BLaER1 (cell line): ENCODE measurements around the gene PSME4.

Experiments used
- H3K27ac ChIP-seq: shearing (Covaris generic); formaldehyde crosslinking; 2 replicates; pipeline ENCODE4 v1.8.1; 2022
- H3K27me3 ChIP-seq: shearing (Covaris generic); formaldehyde crosslinking; 2 replicates; pipeline ENCODE4 v1.8.1; 2022
- H3K36me3 ChIP-seq: shearing (Covaris generic); formaldehyde crosslinking; 2 replicates; pipeline ENCODE4 v1.8.1; 2022
- H3K4me1 ChIP-seq: shearing (Covaris generic); formaldehyde crosslinking; 2 replicates; pipeline ENCODE4 v1.8.1; 2022
- H3K4me2 ChIP-seq: shearing (Covaris generic); formaldehyde crosslinking; 2 replicates; pipeline ENCODE4 v1.8.1; 2022
- H3K4me3 ChIP-seq: shearing (Covaris generic); formaldehyde crosslinking; 2 replicates; pipeline ENCODE4 v1.8.1; 2022
- H3K9ac ChIP-seq: shearing (Covaris generic); formaldehyde crosslinking; 2 replicates; pipeline ENCODE4 v1.8.1; 2022
- H3K9me3 ChIP-seq: shearing (Covaris generic); formaldehyde crosslinking; 2 replicates; pipeline ENCODE4 v1.8.1; 2022
- H4K20me1 ChIP-seq: shearing (Covaris generic); formaldehyde crosslinking; 2 replicates; pipeline ENCODE4 v1.8.1; 2022
- Cebpa-rat ChIP-seq: shearing (Covaris generic); IDR thresholded peaks from 2 replicates; pipeline ENCODE4 v1.8.1; 2022

The PSME4 gene, protein sequence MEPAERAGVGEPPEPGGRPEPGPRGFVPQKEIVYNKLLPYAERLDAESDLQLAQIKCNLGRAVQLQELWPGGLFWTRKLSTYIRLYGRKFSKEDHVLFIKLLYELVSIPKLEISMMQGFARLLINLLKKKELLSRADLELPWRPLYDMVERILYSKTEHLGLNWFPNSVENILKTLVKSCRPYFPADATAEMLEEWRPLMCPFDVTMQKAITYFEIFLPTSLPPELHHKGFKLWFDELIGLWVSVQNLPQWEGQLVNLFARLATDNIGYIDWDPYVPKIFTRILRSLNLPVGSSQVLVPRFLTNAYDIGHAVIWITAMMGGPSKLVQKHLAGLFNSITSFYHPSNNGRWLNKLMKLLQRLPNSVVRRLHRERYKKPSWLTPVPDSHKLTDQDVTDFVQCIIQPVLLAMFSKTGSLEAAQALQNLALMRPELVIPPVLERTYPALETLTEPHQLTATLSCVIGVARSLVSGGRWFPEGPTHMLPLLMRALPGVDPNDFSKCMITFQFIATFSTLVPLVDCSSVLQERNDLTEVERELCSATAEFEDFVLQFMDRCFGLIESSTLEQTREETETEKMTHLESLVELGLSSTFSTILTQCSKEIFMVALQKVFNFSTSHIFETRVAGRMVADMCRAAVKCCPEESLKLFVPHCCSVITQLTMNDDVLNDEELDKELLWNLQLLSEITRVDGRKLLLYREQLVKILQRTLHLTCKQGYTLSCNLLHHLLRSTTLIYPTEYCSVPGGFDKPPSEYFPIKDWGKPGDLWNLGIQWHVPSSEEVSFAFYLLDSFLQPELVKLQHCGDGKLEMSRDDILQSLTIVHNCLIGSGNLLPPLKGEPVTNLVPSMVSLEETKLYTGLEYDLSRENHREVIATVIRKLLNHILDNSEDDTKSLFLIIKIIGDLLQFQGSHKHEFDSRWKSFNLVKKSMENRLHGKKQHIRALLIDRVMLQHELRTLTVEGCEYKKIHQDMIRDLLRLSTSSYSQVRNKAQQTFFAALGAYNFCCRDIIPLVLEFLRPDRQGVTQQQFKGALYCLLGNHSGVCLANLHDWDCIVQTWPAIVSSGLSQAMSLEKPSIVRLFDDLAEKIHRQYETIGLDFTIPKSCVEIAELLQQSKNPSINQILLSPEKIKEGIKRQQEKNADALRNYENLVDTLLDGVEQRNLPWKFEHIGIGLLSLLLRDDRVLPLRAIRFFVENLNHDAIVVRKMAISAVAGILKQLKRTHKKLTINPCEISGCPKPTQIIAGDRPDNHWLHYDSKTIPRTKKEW (N-terminal part only)

DNA sequence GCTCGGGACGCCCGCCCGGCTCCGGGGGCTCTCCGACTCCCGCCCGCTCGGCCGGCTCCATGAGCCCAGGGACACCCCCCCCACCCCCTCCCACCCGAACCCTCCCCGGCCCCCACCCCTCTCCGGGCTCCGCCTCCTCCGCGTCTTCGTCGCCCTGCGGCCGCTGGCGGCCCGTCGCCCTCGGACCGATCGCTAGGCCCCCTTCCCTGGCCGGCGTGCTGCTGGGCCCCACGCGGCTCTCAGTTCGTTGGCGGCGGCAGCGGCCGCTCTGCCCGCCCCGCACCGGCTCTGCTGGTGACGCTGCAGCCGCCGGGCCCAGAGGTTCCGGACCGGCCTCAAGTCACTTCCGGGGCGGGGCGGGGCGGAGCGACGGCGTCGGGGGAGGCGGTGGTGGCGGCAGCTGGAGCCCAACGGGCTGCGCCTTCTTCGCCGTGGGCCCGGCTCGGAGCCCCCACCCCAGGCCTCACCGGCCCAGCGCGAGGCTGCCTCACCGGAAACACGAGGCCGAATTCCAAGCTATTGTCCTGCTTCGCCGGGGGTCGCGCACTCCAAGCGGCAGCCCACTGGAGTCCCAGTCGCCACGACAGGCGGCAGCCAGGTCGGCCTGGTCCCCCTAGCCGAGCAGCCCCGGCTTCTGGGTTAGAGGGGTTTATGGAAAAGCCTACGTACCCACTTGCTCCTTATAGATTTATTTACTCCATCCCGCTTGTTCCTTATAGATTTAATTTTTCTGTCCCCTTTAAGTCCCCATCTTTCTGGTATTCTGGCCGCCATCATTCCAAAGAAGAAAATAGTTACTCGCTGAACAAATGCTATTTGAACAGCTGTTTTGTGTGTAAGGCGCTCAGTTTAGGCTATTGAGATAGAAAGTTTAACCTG lies at the start of gene PSME4:
PSME4 (minus strand) TSS at position 270 of the 879 bp plus-strand sequence; CDS start at position 61, 209 bp downstream.
- TF ChIP-seq Cebpa-rat: no peak
- H3K9me3 ChIP-seq: no peaks in the 10 kb centered on the region
- H3K27ac ChIP-seq: peak within 1 kb of the TSS; percentile 94
- peaks cover 31% of the 10 kb centered on the region for H3K4me1 ChIP-seq
- H3K9ac ChIP-seq: peak within 1 kb of the TSS; percentile 95
- H4K20me1 ChIP-seq: peaks cover 44% of the 10 kb centered on the region
- H3K36me3 ChIP-seq: peaks cover 18% of the 10 kb centered on the region
- peak within 1 kb of the TSS; percentile 82 for H3K4me3 ChIP-seq
- H3K4me2 ChIP-seq: peak within 1 kb of the TSS; percentile 84
- H3K27me3 ChIP-seq: no peaks in the 10 kb centered on the region

DNA sequence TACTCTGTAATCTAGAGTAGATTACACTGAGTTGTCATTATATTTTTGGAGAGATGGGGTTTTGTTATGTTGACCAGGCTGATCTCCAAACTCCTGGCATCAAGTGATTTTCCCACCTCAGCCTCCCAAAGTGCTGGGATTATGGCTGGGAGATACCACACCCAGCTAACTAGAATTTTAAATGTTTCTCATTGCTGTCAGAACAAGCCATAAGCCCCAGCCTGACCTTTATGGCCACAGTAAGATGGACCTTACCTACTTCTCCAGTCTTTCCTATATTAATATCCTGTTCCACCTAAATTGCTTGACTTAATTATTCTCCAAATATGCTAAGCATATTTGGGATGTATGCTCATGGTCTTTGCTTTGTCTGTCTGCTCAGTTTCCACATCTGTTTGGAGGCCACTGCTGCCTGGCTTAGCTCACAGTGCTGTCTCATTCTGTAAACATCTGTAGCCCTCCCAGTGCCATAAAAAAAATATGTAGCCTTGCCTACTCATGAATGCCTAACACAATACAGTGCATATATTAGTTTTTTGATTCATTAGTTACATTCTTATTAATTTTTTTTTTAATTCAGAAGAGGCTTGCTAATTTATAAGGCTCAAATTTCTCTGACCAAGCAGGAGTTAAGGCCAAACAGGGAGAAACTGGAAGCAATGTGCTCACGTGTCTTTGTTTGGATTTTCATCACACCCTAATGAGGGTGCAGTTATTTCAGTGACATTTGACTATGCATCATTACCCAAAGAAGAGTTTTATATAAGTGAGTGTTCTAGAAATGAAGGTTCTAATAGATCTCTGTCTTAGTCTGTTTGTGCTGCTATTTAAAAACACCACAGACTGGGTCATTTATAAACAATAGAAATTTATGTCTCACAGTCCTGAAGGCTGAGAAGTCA lies 45.3 kb upstream of the PSME4 start:
- no peaks in the 10 kb centered on the region for H3K27me3 ChIP-seq
- no peak overlapping the region for H3K4me2 ChIP-seq
- no peak overlapping the region for H3K27ac ChIP-seq
- peaks cover 23% of the 10 kb centered on the region for H3K9me3 ChIP-seq
- peaks cover 9% of the 10 kb centered on the region for H3K36me3 ChIP-seq
- no peak for TF ChIP-seq Cebpa-rat
- no peaks in the 10 kb centered on the region for H4K20me1 ChIP-seq
- H3K4me3 ChIP-seq: no peak overlapping the region
- H3K4me1 ChIP-seq: peaks cover 12% of the 10 kb centered on the region
- H3K9ac ChIP-seq: no peak overlapping the region

DNA sequence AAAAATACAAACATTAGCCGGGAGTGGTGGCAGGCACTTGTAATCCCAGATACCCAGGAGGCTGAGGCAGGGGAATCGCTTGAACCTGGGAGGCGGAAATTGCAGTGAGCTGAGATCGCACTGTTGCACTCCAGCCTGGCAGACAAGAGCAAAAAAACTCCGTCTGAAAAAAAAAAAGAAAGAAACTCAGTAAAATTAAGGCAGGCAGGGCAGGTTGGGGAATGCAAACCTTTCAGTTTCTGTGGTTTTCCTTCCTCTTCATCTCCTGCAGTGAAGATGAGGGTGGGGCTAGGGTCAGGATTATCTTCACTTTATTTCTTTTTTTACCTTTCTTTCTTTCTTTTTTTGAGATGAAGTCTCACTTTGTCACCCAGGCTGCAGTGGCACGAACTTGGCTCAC lies 43.2 kb upstream of the PSME4 start:
- peaks cover 12% of the 10 kb centered on the region for H3K4me1 ChIP-seq
- H3K36me3 ChIP-seq: peaks cover 5% of the 10 kb centered on the region; the same call in 1 of the 2 replicates
- no peak overlapping the region for H3K27ac ChIP-seq
- H3K4me2 ChIP-seq: peak overlapping the region; percentile 59
- no peaks in the 10 kb centered on the region for H4K20me1 ChIP-seq
- H3K27me3 ChIP-seq: no peaks in the 10 kb centered on the region
- 0 out of 2 replicates have a peak, but pooled peaks cover 3% of the 10 kb centered on the region for H3K9me3 ChIP-seq
- no peak overlapping the region for H3K4me3 ChIP-seq
- TF ChIP-seq Cebpa-rat: no peak
- H3K9ac ChIP-seq: no peak overlapping the region

DNA sequence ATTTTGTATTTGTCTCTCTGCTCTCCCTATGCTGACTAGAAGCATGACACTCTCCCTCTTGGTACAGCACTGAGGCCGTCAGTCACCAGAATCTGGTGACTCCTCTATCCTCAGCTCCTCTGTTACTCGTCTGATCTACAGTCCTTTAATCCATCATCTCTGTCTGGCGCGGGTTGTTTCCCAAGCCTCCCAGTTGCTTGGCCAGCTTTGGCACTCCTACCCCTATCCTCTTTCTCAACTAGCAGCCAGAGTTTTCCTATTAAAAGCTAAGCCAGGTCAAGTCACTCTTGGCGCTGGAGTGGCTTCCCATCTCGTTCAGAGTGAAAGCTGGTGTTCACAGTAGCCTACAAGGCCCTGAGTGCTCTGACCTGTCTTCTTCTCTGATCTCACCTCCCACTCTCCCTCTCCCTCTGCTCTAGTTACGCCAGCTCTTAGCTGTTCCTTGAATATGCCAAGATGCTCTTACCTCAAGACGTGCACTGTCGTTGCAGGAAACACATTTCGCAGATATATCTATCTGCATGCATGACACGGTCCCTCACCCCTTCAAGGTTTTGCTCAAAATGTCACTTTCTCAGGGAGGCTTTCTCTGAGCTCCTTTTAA lies 41.8 kb upstream of the PSME4 start:
- no peaks in the 10 kb centered on the region for H3K36me3 ChIP-seq
- H3K9me3 ChIP-seq: no peaks in the 10 kb centered on the region
- no peak overlapping the region for H3K27ac ChIP-seq
- H3K27me3 ChIP-seq: no peaks in the 10 kb centered on the region
- H3K4me1 ChIP-seq: peaks cover 12% of the 10 kb centered on the region
- no peak for TF ChIP-seq Cebpa-rat
- H3K4me2 ChIP-seq: no peak overlapping the region
- no peak overlapping the region for H3K4me3 ChIP-seq
- no peaks in the 10 kb centered on the region for H4K20me1 ChIP-seq
- H3K9ac ChIP-seq: no peak overlapping the region

DNA sequence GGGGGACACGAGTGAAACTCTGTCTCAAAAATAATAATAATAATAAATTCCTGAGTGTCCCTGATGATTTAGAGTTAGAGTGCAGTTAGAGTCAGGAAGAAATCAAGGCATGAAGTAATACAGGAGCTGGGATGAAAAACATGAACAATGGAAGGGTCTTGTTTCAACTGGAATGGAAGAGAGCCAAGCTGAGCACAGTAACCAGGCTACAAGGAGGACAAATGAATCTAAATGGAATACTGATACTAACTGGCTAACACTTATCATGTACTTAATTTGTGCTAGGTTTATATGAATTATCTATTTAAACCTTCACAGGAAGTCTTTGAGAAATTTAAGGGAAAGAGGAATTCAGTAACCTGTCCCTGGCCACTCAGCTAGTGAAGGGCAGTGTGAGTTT lies 38.8 kb upstream of the PSME4 start:
- no peak for TF ChIP-seq Cebpa-rat
- Histone ChIP-seq H3K4me3 (no peak overlapping the region), H3K4me2 (no peak overlapping the region), H4K20me1 (no peaks in the 10 kb centered on the region), H3K27me3 (no peaks in the 10 kb centered on the region), H3K4me1 (peaks cover 12% of the 10 kb centered on the region), H3K27ac (no peak overlapping the region), H3K36me3 (no peaks in the 10 kb centered on the region), H3K9me3 (no peaks in the 10 kb centered on the region), H3K9ac (no peak overlapping the region)

DNA sequence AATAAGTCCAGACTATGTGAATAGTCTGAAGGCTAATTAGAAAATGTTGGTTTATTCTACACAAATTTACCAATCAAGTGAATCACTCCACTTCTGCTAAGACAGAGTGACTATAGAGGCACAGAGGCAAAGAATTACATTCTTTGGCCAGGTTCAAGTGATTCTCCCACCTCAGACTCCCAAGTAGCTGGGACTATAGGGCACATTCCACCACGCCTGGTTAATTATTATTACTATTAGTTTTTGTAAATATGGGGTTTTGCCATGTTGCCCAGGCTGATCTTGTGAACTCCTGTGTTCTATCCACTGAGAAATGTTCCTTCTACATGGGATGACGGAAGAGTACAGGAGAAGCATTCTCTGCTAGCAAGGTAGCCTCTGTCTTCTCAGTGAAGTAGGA lies 37.6 kb upstream of the PSME4 start:
- Histone ChIP-seq H3K4me1 (peaks cover 2% of the 10 kb centered on the region), H3K4me2 (no peak overlapping the region), H3K9ac (no peak overlapping the region), H3K27me3 (no peaks in the 10 kb centered on the region), H3K4me3 (no peak overlapping the region), H3K9me3 (no peaks in the 10 kb centered on the region), H3K36me3 (no peaks in the 10 kb centered on the region), H4K20me1 (no peaks in the 10 kb centered on the region), H3K27ac (no peak overlapping the region)
- no peak for TF ChIP-seq Cebpa-rat

DNA sequence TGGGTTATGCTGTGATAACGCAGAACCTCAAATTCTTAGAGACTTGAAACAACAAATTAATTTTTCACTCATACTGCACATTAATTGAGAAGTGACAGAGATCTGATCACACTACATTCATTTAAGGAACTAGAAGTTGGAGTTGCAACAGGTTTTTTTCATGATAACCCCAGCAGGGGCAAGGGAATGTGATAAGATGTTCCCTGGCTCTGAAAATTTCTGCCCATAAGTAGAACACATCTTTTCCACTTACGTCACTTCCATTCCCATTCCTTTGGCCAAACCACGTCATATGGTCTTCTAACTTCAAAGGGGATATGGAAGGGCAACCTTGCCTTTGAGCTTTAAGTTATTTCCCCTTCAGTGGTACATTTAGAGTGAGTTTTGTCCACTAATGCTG lies 29.7 kb upstream of the PSME4 start:
- Histone ChIP-seq H3K36me3 (no peaks in the 10 kb centered on the region), H3K4me1 (peaks cover 14% of the 10 kb centered on the region), H3K27me3 (no peaks in the 10 kb centered on the region), H3K4me3 (no peak overlapping the region), H3K9ac (no peak overlapping the region), H3K27ac (no peak overlapping the region), H3K9me3 (no peaks in the 10 kb centered on the region), H3K4me2 (no peak overlapping the region), H4K20me1 (no peaks in the 10 kb centered on the region)
- no peak for TF ChIP-seq Cebpa-rat

DNA sequence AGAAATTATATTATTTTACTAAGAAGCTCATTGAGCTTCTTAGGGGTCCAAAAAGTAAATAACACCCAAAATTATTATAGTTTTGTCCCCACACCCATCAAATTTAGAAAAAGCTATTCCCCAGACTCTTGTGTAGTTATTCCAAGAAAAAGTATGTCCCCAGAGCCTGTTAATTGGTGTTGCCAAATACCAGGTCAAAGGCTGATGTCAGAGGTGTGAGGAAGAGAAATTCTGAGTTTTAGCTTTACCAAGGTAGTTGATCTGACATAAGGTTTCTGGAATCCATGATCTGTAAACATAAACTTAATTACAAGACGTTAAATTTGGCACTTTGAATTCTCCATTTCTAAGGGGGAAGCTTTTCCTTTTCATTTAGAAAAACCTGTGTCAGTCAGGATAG lies 29.3 kb upstream of the PSME4 start:
- H3K4me2 ChIP-seq: no peak overlapping the region
- no peaks in the 10 kb centered on the region for H4K20me1 ChIP-seq
- H3K4me1 ChIP-seq: peaks cover 19% of the 10 kb centered on the region
- no peak overlapping the region for H3K27ac ChIP-seq
- no peak for TF ChIP-seq Cebpa-rat
- no peak overlapping the region for H3K9ac ChIP-seq
- H3K4me3 ChIP-seq: no peak overlapping the region
- no peaks in the 10 kb centered on the region for H3K9me3 ChIP-seq
- no peaks in the 10 kb centered on the region for H3K27me3 ChIP-seq
- H3K36me3 ChIP-seq: no peaks in the 10 kb centered on the region
